GM10266 (cell line): ENCODE data around the gene FAM163A.

Source experiments
- DNase-seq: peaks from one replicate; pipeline ENCODE4 v3.0.0; 2012; ENCODE audit errors: extremely low spot score
- TF ChIP-seq, protein P1 (sequence below): IDR thresholded peaks from 2 replicates; pipeline ENCODE4 v1.5.1; 2012; ENCODE audit warnings: mild to moderate bottlenecking, low read depth; ENCODE audit not compliant: control insufficient read depth, insufficient read depth; ENCODE audit errors: missing control alignments

The FAM163A gene

DNA sequence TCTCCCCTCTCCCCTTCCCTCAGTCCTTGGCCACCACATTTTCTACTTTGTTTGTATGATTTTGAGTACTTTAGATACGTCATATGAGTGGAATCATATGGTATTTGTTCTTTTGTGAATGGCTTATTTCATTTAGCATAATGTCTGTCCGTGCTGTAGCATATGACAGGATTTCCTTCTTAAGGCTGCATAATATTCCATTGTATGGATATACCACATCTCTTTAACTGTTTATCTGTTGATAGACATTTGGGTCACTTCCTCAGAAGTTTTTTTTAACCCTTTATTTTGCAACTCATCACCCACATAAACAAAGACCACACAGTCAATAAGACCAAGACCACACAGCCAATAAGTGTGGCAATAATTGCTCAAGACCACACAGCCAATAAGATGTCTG, 24.9 kb downstream of the FAM163A start:
- DNase-seq, result no peak
- TF ChIP-seq, protein P1, sequence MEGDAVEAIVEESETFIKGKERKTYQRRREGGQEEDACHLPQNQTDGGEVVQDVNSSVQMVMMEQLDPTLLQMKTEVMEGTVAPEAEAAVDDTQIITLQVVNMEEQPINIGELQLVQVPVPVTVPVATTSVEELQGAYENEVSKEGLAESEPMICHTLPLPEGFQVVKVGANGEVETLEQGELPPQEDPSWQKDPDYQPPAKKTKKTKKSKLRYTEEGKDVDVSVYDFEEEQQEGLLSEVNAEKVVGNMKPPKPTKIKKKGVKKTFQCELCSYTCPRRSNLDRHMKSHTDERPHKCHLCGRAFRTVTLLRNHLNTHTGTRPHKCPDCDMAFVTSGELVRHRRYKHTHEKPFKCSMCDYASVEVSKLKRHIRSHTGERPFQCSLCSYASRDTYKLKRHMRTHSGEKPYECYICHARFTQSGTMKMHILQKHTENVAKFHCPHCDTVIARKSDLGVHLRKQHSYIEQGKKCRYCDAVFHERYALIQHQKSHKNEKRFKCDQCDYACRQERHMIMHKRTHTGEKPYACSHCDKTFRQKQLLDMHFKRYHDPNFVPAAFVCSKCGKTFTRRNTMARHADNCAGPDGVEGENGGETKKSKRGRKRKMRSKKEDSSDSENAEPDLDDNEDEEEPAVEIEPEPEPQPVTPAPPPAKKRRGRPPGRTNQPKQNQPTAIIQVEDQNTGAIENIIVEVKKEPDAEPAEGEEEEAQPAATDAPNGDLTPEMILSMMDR, result no peak

DNA sequence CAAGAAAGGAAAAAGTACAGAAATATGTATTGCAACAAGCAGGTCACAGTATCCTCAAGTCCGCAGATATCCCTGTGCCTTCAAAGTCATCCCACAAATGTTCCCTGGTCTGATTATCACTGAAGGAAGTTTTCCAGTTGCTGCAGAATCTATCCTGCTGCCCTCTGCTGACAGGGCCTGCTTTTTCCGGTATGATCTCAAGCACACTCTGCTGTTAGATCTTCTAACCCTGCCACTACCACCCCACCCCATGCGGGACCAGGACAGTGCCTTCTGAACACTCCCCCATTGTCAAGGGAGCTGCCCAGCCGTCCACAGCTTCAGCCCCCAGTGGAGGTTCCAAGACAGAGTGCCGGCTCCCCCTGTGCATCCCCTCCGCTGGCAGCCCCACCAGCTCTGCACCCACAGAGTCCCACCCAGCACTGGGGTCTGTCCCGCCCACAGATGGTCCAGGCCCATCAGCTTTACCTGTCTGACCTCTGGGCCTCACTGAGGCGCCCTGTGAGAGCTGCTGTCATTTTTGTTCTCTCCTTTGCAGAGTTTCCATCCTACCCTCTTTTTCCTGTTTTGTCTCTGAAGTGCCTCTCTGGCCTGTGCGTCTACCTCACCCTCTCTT, 27.9 kb downstream of the FAM163A start:
- no peak for DNase-seq
- TF ChIP-seq, protein P1, result no peak

DNA sequence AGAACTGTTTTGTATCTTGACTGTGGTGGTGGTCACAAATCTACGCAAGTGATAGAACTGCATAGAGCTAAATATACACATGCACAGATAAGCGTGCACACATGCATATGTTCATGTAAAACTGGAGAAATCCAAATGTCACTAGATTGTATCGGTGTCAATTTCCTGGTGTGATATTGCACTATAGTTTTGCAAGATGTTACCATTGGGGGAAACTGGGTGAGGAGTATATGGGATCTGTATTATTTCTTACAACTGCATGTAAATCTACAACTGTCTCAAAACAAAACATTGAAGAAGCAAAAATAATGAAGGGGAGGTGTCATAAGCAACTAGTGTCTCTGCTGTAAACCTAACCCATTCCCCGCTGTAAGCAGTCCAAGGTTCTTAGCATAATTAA, 30.2 kb downstream of the FAM163A start:
- TF ChIP-seq, protein P1, result no peak
- DNase-seq, result no peak

DNA sequence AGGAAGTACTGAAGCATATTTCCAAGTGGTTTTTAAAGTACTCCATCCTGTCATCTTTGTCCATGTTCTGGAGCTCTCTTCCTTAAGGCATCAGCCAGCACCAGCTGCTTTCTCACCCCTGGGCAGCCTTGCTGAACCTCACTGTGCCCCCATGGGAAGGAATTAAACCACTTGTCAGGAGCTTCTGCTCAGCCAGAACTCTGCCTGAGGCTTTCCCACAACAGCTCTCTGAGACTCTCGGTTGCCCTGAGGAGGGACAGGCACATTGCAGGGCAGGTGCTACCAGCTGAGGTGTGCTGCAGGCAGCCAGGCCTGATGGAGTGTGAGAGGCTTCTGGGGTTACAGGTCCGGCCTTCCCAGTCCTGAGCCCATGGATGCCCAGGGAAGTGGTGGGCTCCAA, 30.9 kb downstream of the FAM163A start:
- TF ChIP-seq, protein P1, result no peak
- no peak for DNase-seq

DNA sequence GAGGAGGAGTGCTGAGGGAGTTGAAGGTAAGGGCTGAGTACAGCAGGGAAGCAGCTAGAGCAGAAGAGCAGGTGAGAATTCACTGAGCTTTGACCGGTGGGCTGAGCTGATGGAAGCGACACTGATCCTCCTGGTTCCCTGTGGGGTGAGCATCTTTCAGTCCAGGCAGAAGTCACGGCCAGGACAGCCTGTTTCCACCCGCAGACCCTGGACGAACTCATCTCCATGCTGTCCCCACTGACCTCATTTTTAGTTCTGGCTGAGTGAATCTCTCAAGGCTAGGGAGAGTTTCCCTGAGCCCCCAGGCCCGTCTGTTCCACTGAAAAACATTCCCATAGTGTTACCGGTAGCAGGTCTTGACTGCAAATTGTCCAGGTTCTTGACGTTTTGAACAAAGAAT, 31.5 kb downstream of the FAM163A start:
- no peak for DNase-seq
- TF ChIP-seq, protein P1, result no peak

DNA sequence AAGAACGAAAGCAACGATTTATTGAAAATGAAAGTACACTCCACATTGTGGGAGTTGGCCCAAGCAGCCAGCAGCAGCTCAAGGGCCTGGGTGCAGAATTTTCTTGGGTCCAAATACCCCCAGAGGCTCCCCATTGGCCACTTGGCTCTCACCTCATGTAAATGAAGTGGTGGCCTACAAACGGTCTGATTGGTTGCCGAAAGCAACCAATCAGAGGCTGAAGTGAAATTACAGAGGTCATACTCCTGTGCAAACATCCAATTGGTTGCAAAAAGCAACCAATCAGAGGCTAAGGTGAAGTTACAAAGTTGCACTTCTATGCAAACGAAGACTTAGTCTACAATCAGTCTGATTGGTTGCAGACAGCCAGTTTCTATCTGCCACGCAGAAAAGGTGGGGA, 31.9 kb downstream of the FAM163A start:
- DNase-seq, result no peak
- TF ChIP-seq, protein P1, result no peak

DNA sequence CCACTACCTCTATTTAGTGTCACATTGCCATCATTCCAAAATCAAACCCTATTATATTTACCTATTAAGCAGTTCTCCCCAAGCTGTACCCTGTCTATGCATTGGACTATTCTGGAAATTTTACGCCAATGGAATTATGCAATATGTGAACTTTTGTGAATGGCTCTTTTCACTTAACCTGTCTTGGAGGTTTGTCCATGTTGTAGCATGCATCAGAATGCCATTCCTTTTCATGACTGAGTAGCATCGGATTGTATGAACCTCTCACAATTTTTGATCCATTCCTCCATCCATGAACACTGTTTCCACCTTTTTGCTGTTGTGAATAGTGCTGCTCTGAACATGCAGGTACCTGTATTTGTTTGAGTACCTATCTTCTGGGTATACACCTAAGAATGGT, 33.7 kb downstream of the FAM163A start:
- no peak for DNase-seq
- TF ChIP-seq, protein P1, result no peak
